IMR-90 (cell line): ENCODE results near the gene WASF3. TPM values are rescaled to one million over a fixed set of nuclear protein-coding genes. Genes with fewer than 3 reads are reported as not detected.

Experiments
- ATAC-seq: fragments of 200-7000 bp; cut with Tn5 transposase; 2 replicates; pipeline ENCODE4 v1.9.1; 2020; ENCODE audit warnings: low read depth, mild to moderate bottlenecking, moderate library complexity
- BruUV-seq: library from RNA; stranded (reverse); fragments of 400-500 nt; replicated peaks from 2 replicates; lab custom pipeline; 2021; lab: Mats Ljungman, UMichigan
- CTCF ChIA-PET: fragments of 300-600 bp; formaldehyde crosslinking; extraction: SDS; loops from one replicate; lab custom pipeline; 2021; ENCODE audit warnings: antibody characterized with exemption; lab: Yijun Ruan, JAX
- POLR2A ChIA-PET: fragments of 300-600 bp; sonication (Branson Sonifier 250); formaldehyde crosslinking; loops from one replicate; lab custom pipeline; 2022; ENCODE audit warnings: antibody characterized with exemption; ENCODE audit not compliant: unreplicated experiment; lab: Charles Lee
- DNase-seq: peaks from one replicate; pipeline ENCODE4 v3.0.0; 2013
- H2AFZ ChIP-seq: replicated peaks from 2 replicates; pipeline ENCODE3; 2013; ENCODE audit warnings: low read length, mild to moderate bottlenecking; ENCODE audit not compliant: poor library complexity
- H2AK5ac ChIP-seq: 2 replicates; pipeline ENCODE4 v1.6.1; 2013; ENCODE audit warnings: low read depth, low read length, inconsistent platforms
- H2AK9ac ChIP-seq: replicated peaks from 2 replicates; pipeline ENCODE3; 2013; ENCODE audit warnings: mild to moderate bottlenecking, low read depth, low read length, moderate library complexity; ENCODE audit not compliant: poor library complexity
- H2BK120ac ChIP-seq: 2 replicates; pipeline ENCODE4 v1.6.1; 2013; ENCODE audit warnings: low read depth, low read length, inconsistent platforms
- H2BK15ac ChIP-seq: 3 replicates; pipeline ENCODE4 v1.6.1; 2013; ENCODE audit warnings: low read depth, low read length, inconsistent platforms
- H2BK20ac ChIP-seq: 2 replicates; pipeline ENCODE4 v1.6.1; 2013; ENCODE audit warnings: low read depth, mild to moderate bottlenecking, inconsistent platforms, low read length, moderate library complexity
- H2BK5ac ChIP-seq: 2 replicates; pipeline ENCODE4 v1.6.1; 2013; ENCODE audit warnings: mild to moderate bottlenecking, low read depth, low read length, inconsistent platforms; ENCODE audit not compliant: poor library complexity, severe bottlenecking
- H3K14ac ChIP-seq: replicated peaks from 2 replicates; pipeline ENCODE4 v1.6.1; 2013; ENCODE audit warnings: low read depth, low read length, inconsistent platforms
- H3K18ac ChIP-seq: 2 replicates; pipeline ENCODE4 v1.6.1; 2013; ENCODE audit warnings: low read depth, low read length, control low read depth
- H3K23ac ChIP-seq: 2 replicates; pipeline ENCODE4 v1.6.1; 2013; ENCODE audit warnings: low read depth, low read length, inconsistent platforms
- H3K27ac ChIP-seq: 2 replicates; pipeline ENCODE4 v1.5.1; 2013; ENCODE audit warnings: mild to moderate bottlenecking, control low read depth, low read length; ENCODE audit not compliant: insufficient read depth
- H3K27me3 ChIP-seq: 2 replicates; pipeline ENCODE4 v1.6.1; 2013; ENCODE audit warnings: low read length; ENCODE audit not compliant: control insufficient read depth, insufficient read depth
- H3K36me3 ChIP-seq: 2 replicates; pipeline ENCODE4 v1.6.1; 2013; ENCODE audit warnings: low read length, mixed read lengths; ENCODE audit not compliant: control insufficient read depth, insufficient read depth
- H3K4ac ChIP-seq: 2 replicates; pipeline ENCODE4 v1.6.1; 2013; ENCODE audit warnings: low read depth, low read length, inconsistent platforms
- H3K4me1 ChIP-seq: 2 replicates; pipeline ENCODE4 v1.6.1; 2013; ENCODE audit warnings: low read length, mixed read lengths; ENCODE audit not compliant: control insufficient read depth, insufficient read depth
- H3K4me2 ChIP-seq: 2 replicates; pipeline ENCODE4 v1.6.1; 2013; ENCODE audit warnings: low read depth, mild to moderate bottlenecking, control low read depth, low read length, moderate library complexity
- H3K4me3 ChIP-seq: 2 replicates; pipeline ENCODE4 v1.5.1; 2013; ENCODE audit warnings: low read depth, mild to moderate bottlenecking, control low read depth, low read length, moderate library complexity; ENCODE audit not compliant: insufficient read depth
- H3K56ac ChIP-seq: 2 replicates; pipeline ENCODE4 v1.6.1; 2013; ENCODE audit warnings: low read length, inconsistent platforms; ENCODE audit not compliant: insufficient read depth; ENCODE audit errors: extremely low read depth
- H3K79me1 ChIP-seq, 2 experiments: 2 replicates each; pipeline ENCODE4 v1.6.1; 2013; ENCODE audit warnings: low read length in 2 of 2, inconsistent platforms in 1 of 2, low read depth in 1 of 2
- H3K9ac ChIP-seq: 2 replicates; pipeline ENCODE4 v1.6.1; 2013; ENCODE audit warnings: low read depth, low read length, control low read depth
- H3K9me1 ChIP-seq: 2 replicates; pipeline ENCODE4 v1.6.1; 2013; ENCODE audit warnings: low read length, inconsistent platforms; ENCODE audit not compliant: insufficient read depth
- H3K9me3 ChIP-seq: 2 replicates; pipeline ENCODE4 v1.6.1; 2013; ENCODE audit warnings: low read length; ENCODE audit not compliant: control insufficient read depth, insufficient read depth
- H4K20me1 ChIP-seq: 2 replicates; pipeline ENCODE4 v1.6.1; 2013; ENCODE audit warnings: low read length, inconsistent platforms; ENCODE audit not compliant: insufficient read depth
- H4K5ac ChIP-seq: 2 replicates; pipeline ENCODE4 v1.6.1; 2013; ENCODE audit warnings: mild to moderate bottlenecking, low read depth, low read length, control low read depth
- H4K8ac ChIP-seq, 2 experiments: 2 replicates each; pipeline ENCODE4 v1.6.1; 2013; ENCODE audit warnings: low read depth in 2 of 2, low read length in 2 of 2, control low read depth in 1 of 2, inconsistent platforms in 1 of 2
- H4K91ac ChIP-seq: 2 replicates; pipeline ENCODE4 v1.6.1; 2013; ENCODE audit warnings: low read depth, low read length, inconsistent platforms; ENCODE audit not compliant: insufficient read depth
- CEBPB ChIP-seq: IDR thresholded peaks from 2 replicates; pipeline ENCODE4 v1.6.1; 2012; ENCODE audit warnings: low read depth, low read length, improper control_type of control experiment
- CHD1 ChIP-seq: IDR thresholded peaks from 2 replicates; pipeline ENCODE4 v1.6.1; 2012; ENCODE audit warnings: low read depth, low read length, improper control_type of control experiment
- CTCF ChIP-seq: conservative IDR thresholded peaks from 2 replicates; pipeline ENCODE4 v1.5.1; 2012; ENCODE audit warnings: mild to moderate bottlenecking, low read depth, low read length, improper control_type of control experiment
- FOS ChIP-seq: fragments of 150-350 bp; IDR thresholded peaks from 2 replicates; pipeline ENCODE4 v1.6.1; 2016; ENCODE audit warnings: low read depth, low read length
- MXI1 ChIP-seq: IDR thresholded peaks from 2 replicates; pipeline ENCODE4 v1.6.1; 2012; ENCODE audit warnings: low read depth, mild to moderate bottlenecking, low read length, moderate library complexity, borderline replicate concordance
- NFE2L2 ChIP-seq: fragments of 150-350 bp; IDR thresholded peaks from 2 replicates; pipeline ENCODE4 v1.6.1; 2016; ENCODE audit warnings: low read depth, mild to moderate bottlenecking, low read length
- RCOR1 ChIP-seq: IDR thresholded peaks from 2 replicates; pipeline ENCODE4 v1.6.1; 2012; ENCODE audit warnings: mild to moderate bottlenecking, low read length, improper control_type of control experiment; ENCODE audit not compliant: insufficient replicate concordance
- RFX5 ChIP-seq: IDR thresholded peaks from 2 replicates; pipeline ENCODE4 v1.8.0; 2012; ENCODE audit warnings: low read depth, mild to moderate bottlenecking, low read length, moderate library complexity
- SMC3 ChIP-seq: fragments of 150-350 bp; IDR thresholded peaks from 2 replicates; pipeline ENCODE4 v1.6.1; 2016; ENCODE audit warnings: low read depth, mild to moderate bottlenecking, antibody characterized with exemption, low read length, moderate library complexity
- USF2 ChIP-seq: fragments of 150-350 bp; IDR thresholded peaks from 2 replicates; pipeline ENCODE4 v1.6.1; 2017; ENCODE audit warnings: mild to moderate bottlenecking, antibody characterized with exemption, low read length, low read depth
- WGBS, 2 experiments: methylation state at CpG; one replicate each; pipeline versions ENCODE4 v1.1.5 to v1.1.7; 2013; ENCODE audit warnings: missing lambda C conversion rate in 2 of 2; ENCODE audit not compliant: insufficient read length in 1 of 2; ENCODE audit errors: extremely low coverage in 2 of 2; 5-methylcytosine and 5-hydroxymethylcytosine counted together
- dilution Hi-C: fragments of 300-500 bp; cut with HindIII; formaldehyde crosslinking; loops from one replicate; pipeline ENCODE4 v1.14.3; 2018; ENCODE audit warnings: low sequenced_read_pairs; ENCODE audit not compliant: unreplicated experiment
- in situ Hi-C: fragments of 300-500 bp; cut with MboI; formaldehyde crosslinking; loops from 3 replicates; pipeline ENCODE4 v1.14.3; 2019; ENCODE audit warnings: low sequenced_read_pairs, inconsistent platforms, mixed read lengths
- intact Hi-C: fragments of 100-400 bp; cut with micrococcal nuclease; formaldehyde crosslinking; loops from 2 replicates; pipeline ENCODE4 v1.10.0; 2022
- polyA plus RNA-seq, 3 experiments: library from polyadenylated mRNA; depleted of rRNA; stranded (reverse); fragments of >200 nt; gene quantifications; 2 replicates each; pipeline ENCODE4 v1.2.3, GENCODE V29; 2012; ENCODE audit warnings: low replicate concordance in 1 of 3
- total RNA-seq: library from RNA; depleted of rRNA; stranded (reverse); fragments of >200 nt; gene quantifications from 2 replicates; pipeline ENCODE4 v1.2.3, GENCODE V29; 2012

WASF3 gene
- total and polyA plus RNA-seq, 2 of the 4 experiments (the other 2 are of a cell fraction), result 4.3 to 11.4 TPM

GRCh38 chr13:26541678-26542568, 15.6 kb upstream of the WASF3 start (continued):
- TF ChIP-seq CTCF, result no peak

GRCh38 chr13:26544707-26545106, 12.8 kb upstream of the WASF3 start:
- DNase-seq (no peak), ATAC-seq (no peak)
- H3K4me3 ChIP-seq, result no peak overlapping the region
- H3K4ac ChIP-seq, result no peak overlapping the region
- H3K9me3 ChIP-seq, result no peaks in the 10 kb centered on the region
- no TSS peak for BruUV-seq
- H2BK5ac ChIP-seq, result no peak overlapping the region
- no peak overlapping the region for H2BK20ac ChIP-seq
- no peak overlapping the region for H3K56ac ChIP-seq
- in situ Hi-C loops (no loop called here), intact Hi-C loops (no loop called here), dilution Hi-C loops (no loop called here)
- no peak overlapping the region for H3K4me2 ChIP-seq
- H3K14ac ChIP-seq, result no peak overlapping the region
- H2BK120ac ChIP-seq, result no peak overlapping the region
- H2BK15ac ChIP-seq, result no peak overlapping the region
- no peak overlapping the region for H4K5ac ChIP-seq
- no peaks in the 10 kb centered on the region for H3K9me1 ChIP-seq
- no peak overlapping the region for H2AFZ ChIP-seq
- H3K4me1 ChIP-seq, result no peaks in the 10 kb centered on the region
- H4K8ac ChIP-seq, result no peak overlapping the region
- CTCF ChIA-PET, result interaction anchor here (1.2 kb wide), 1 partner anchor 17 kb away, joined by 3 read pairs; no protein-coding TSS in a partner anchor
- no peak overlapping the region for H3K9ac ChIP-seq
- WGBS, 2 experiments, result 53% methylated on average over 5 of the region's 8 CpGs; no CpG with 5 or more reads in 1 of the 2 experiments
- H3K36me3 ChIP-seq, result no peaks in the 10 kb centered on the region
- POLR2A ChIA-PET, result no interaction called here
- peaks cover 37% of the 10 kb centered on the region for H3K27me3 ChIP-seq
- no peak overlapping the region for H2AK9ac ChIP-seq
- no peaks in the 10 kb centered on the region for H3K79me1 ChIP-seq
- H3K23ac ChIP-seq, result no peak overlapping the region
- H4K91ac ChIP-seq, result no peak overlapping the region
- no peak overlapping the region for H3K18ac ChIP-seq
- H3K27ac ChIP-seq, result no peak overlapping the region
- no peaks in the 10 kb centered on the region for H4K20me1 ChIP-seq
- no peak overlapping the region for H2AK5ac ChIP-seq
- TF ChIP-seq RCOR1 (no peak), CHD1 (no peak), MXI1 (no peak), NFE2L2 (no peak), FOS (no peak), CEBPB (no peak), SMC3 (no peak), RFX5 (no peak), CTCF (no peak), USF2 (no peak)
